ENCODE data around the gene NOS3. TPM values are rescaled to one million over a fixed set of nuclear protein-coding genes. Genes with fewer than 3 reads are reported as not detected.

The NOS3 gene
- total and polyA plus RNA-seq, 9 of the 15 experiments (the other 6 are each of a cell fraction or from before 2014, with no cell fraction given), result 1.1 to 121 (median 23.6) TPM

- TF ChIP-seq TSHZ1 (CRISPR knock-in tag; IDR thresholded peaks at IDR 0.05) (no peak), MIER1 (IDR thresholded peaks at IDR 0.05; ENCODE audit: low read depth) (no peak), ZNF766 (CRISPR knock-in tag; conservative IDR thresholded peaks at IDR 0.05) (no peak), ATF6 (CRISPR knock-in tag; IDR thresholded peaks at IDR 0.05) (no peak), JUN (IDR thresholded peaks at IDR 0.05; ENCODE audit: borderline replicate concordance, low read depth, low read length) (no peak), JUN (CRISPR knock-in tag; IDR thresholded peaks at IDR 0.05; ENCODE audit: borderline replicate concordance) (no peak), HIVEP1 (CRISPR knock-in tag; IDR thresholded peaks at IDR 0.05) (no peak), TAL1 (IDR thresholded peaks at IDR 0.05) (no peak), KLF13 (tag; IDR thresholded peaks at IDR 0.05; ENCODE audit: borderline replicate concordance, low read depth) (no peak; the same call in 1 of the 2 replicates), JUND (IDR thresholded peaks at IDR 0.05; ENCODE audit: borderline replicate concordance, low read depth, low read length) (no peak), JUND (tag; IDR thresholded peaks at IDR 0.05; ENCODE audit: borderline replicate concordance, low read depth, low read length) (0 out of 3 replicates have a peak, but pooled peaks have one; percentile 30), ATF4 (CRISPR knock-in tag; IDR thresholded peaks at IDR 0.05) (no peak), TEAD1 (CRISPR knock-in tag; IDR thresholded peaks at IDR 0.05) (no peak), KDM5B (IDR thresholded peaks at IDR 0.05; ENCODE audit: insufficient replicate concordance, low read depth, low read length) (peak; percentile 63), CREM (IDR thresholded peaks at IDR 0.05; ENCODE audit: low read depth) (no peak), RCOR1 (IDR thresholded peaks at IDR 0.05; ENCODE audit: borderline replicate concordance in 1 of 2, low read depth in 2 of 2, low read length in 2 of 2) (0 out of 4 replicates have a peak, but pooled peaks of 1 of the 2 experiments have one; percentile 0), FOXP4 (CRISPR knock-in tag; IDR thresholded peaks at IDR 0.05; ENCODE audit: borderline replicate concordance) (no peak), ARID1B (IDR thresholded peaks at IDR 0.05) (no peak), ZNF311 (CRISPR knock-in tag; IDR thresholded peaks at IDR 0.05) (no peak), ZNF696 (CRISPR knock-in tag; conservative IDR thresholded peaks at IDR 0.05) (no peak), BDP1 (IDR thresholded peaks at IDR 0.05; ENCODE audit: insufficient read depth, insufficient read length) (no peak), CAMTA2 (CRISPR knock-in tag; conservative IDR thresholded peaks at IDR 0.05) (no peak)
These were observed 71.2 kb downstream of the NOS3 start (continued) for GRCh38 chr7:151062111-151062398.

Data from K562 (cell line).